ENCODE measurements around the gene DHFR2.

DHFR2 gene

DNA sequence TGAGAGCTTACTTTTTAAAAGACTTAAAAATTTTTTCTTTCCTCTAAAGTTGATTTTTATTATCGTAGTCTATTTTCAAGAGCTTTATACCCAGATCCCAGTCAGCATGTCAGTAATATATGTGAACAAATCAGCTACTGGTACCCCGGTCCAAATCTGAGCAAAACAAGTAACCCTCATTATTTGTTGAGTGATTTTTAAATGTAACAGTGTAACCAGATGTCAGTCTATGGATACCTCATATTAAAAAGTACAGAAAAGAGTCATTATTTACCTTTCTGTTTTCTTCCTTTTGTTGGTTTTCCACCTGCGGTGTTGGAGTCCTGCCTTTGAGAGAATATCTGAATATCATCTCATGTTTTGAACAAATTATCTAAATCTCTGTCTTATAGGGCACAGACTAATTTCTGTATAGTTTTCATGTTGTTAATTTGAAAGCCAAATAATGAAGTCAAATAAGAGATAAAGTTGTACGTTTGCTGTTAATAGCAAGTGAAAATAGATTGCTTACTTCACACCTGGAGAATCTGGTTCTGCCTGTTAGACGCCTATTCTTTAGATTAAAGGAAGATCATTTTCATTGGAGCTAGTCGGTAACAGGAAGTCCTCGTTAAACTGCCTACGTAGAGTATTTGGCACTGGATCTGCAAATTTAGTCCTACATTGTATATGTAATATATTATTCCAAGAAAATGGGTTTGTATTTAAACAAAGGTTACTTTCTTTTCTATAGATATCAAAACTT, 34.5 kb downstream of the DHFR2 start, which contains the start of gene STX19:
STX19 (minus strand) TSS at position 505 of the 745 bp plus-strand sequence. CDS start 13,328 bp downstream, outside the sequence.
- TF ChIP-seq, protein P1, sequence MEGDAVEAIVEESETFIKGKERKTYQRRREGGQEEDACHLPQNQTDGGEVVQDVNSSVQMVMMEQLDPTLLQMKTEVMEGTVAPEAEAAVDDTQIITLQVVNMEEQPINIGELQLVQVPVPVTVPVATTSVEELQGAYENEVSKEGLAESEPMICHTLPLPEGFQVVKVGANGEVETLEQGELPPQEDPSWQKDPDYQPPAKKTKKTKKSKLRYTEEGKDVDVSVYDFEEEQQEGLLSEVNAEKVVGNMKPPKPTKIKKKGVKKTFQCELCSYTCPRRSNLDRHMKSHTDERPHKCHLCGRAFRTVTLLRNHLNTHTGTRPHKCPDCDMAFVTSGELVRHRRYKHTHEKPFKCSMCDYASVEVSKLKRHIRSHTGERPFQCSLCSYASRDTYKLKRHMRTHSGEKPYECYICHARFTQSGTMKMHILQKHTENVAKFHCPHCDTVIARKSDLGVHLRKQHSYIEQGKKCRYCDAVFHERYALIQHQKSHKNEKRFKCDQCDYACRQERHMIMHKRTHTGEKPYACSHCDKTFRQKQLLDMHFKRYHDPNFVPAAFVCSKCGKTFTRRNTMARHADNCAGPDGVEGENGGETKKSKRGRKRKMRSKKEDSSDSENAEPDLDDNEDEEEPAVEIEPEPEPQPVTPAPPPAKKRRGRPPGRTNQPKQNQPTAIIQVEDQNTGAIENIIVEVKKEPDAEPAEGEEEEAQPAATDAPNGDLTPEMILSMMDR (IDR thresholded peaks at IDR 0.05; ENCODE audit: low read depth, low read length) = no peak
- H3K4me3 ChIP-seq (ENCODE audit: low read depth, low read length) = no peak within 1 kb of the TSS
- in situ Hi-C loops (cut with HindIII; ENCODE audit: low sequenced_read_pairs) = no loop called here
- DNase-seq (ENCODE audit: low read depth, low spot score) = no peak

DNA sequence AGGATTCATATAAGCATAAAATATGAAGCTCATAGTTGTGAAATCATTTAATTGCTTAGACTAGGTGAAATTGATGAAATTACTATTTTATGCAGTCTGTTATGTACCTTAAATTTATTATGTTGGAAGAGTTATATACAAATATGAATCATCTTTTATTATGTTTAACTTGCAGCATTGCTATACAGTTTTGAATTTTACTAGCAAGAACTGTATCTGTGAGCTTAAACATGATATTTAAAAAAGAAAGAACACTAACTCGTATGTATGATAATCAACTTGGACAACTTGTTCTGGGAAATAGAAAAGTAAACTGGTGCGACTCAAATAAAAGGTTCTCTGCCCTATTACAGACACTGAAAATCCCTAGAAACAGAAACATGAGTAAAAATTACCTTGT, 36.1 kb downstream of the DHFR2 start:
- TF ChIP-seq, protein P1 (IDR thresholded peaks at IDR 0.05; ENCODE audit: low read depth, low read length) = no peak
- in situ Hi-C loops (cut with HindIII; ENCODE audit: low sequenced_read_pairs) = no loop called here
- H3K4me3 ChIP-seq (ENCODE audit: low read depth, low read length) = no peak overlapping the region
- no peak for DNase-seq (ENCODE audit: low read depth, low spot score)

DNA sequence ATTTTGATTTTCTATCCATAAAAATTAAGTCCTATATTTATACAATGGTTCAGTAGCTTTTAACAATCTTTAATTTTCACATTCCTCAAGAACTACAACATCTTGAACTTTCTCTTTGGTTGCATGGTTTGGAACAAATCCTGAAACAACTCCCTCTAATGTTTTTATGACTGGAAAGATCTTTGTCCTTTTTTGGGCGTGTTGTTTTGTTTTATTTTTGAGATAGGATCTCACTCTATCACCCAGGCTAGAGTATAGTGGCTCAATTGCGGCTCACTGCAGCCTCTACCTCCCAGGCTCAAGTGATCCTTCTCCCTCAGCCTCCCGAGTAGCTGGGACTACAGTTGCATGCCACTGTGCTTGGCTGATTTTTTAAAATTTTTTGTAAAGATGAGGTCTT, 38.3 kb downstream of the DHFR2 start:
- H3K4me3 ChIP-seq (ENCODE audit: low read depth, low read length) = no peak overlapping the region
- TF ChIP-seq, protein P1 (IDR thresholded peaks at IDR 0.05; ENCODE audit: low read depth, low read length) = no peak
- DNase-seq (ENCODE audit: low read depth, low spot score) = peak; percentile 58
- in situ Hi-C loops (cut with HindIII; ENCODE audit: low sequenced_read_pairs) = no loop called here

DNA sequence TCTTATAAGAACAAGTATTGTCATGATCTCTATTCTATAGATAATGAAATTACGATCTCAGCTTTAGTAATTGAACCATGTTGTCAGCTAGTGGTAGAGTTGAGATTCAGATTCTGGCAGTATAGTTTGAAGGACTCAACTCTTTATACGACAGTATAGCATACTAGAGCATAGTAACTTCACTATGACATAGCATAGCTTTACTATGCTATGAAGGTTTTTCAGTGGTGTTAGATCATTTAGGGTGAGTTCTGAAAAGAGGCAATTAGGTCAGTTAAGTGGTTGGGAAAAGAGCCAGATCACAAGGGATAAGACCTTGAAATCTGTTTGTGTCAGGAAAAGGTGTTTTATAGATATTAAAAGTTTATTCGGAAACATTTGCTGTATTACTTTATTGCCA, 42.4 kb downstream of the DHFR2 start:
- no peak for DNase-seq (ENCODE audit: low read depth, low spot score)
- TF ChIP-seq, protein P1 (IDR thresholded peaks at IDR 0.05; ENCODE audit: low read depth, low read length) = no peak
- in situ Hi-C loops (cut with HindIII; ENCODE audit: low sequenced_read_pairs) = no loop called here

DNA sequence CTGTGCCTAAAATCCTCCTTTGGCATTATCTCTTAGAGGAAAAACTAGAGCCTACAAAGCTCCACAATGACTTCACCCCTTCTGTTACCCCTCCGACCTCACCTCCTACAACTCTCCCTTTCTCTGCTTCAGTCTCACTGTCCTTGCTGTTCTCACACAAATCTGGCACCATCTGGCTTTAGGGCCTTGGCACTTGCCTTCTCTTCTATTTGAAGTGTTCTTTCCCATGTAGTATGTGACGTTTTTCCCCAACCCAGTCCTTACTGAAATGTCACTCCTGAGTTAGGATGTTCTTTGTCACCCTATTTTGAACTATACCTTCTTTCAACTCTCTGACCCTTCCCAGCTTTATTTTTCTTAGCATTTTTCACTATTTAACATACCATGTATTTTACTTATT, 43.1 kb downstream of the DHFR2 start:
- TF ChIP-seq, protein P1 (IDR thresholded peaks at IDR 0.05; ENCODE audit: low read depth, low read length) = no peak
- H3K4me3 ChIP-seq (ENCODE audit: low read depth, low read length) = no peak overlapping the region
- in situ Hi-C loops (cut with HindIII; ENCODE audit: low sequenced_read_pairs) = no loop called here
- DNase-seq (ENCODE audit: low read depth, low spot score) = no peak

More for the DNA sequence above, 42.4 kb downstream of the DHFR2 start:
- H3K4me3 ChIP-seq (ENCODE audit: low read depth, low read length) = no peak overlapping the region

- no peak overlapping the region for H3K4me3 ChIP-seq (ENCODE audit: low read depth, low read length)
- TF ChIP-seq, protein P1 (IDR thresholded peaks at IDR 0.05; ENCODE audit: low read depth, low read length) = no peak
- in situ Hi-C loops (cut with HindIII; ENCODE audit: low sequenced_read_pairs) = no loop called here
- DNase-seq (ENCODE audit: low read depth, low spot score) = no peak
These were observed 47.7 kb downstream of the DHFR2 start for GRCh38 chr3:94015025-94015424.

All from astrocyte of the spinal cord (primary cell).